HEK293 (cell line): Measurements from ENCODE around the gene PLEKHG2.

Source experiments
- KLF7 ChIP-seq: fragments of 450-650 bp; formaldehyde crosslinking; IDR thresholded peaks from 2 replicates; pipeline ENCODE4 v1.5.1; 2016; ENCODE audit warnings: missing biosample characterization, missing genetic modification characterization, borderline replicate concordance
- KLF8 ChIP-seq: fragments of 450-650 bp; formaldehyde crosslinking; IDR thresholded peaks from 2 replicates; pipeline ENCODE4 v1.5.1; 2016; ENCODE audit warnings: missing biosample characterization, missing genetic modification characterization
- REPIN1 ChIP-seq: fragments of 450-650 bp; formaldehyde crosslinking; IDR thresholded peaks from 2 replicates; pipeline ENCODE4 v1.5.1; 2017; ENCODE audit warnings: missing biosample characterization, missing genetic modification characterization, low read depth
- SCRT1 ChIP-seq: fragments of 450-650 bp; formaldehyde crosslinking; IDR thresholded peaks from 2 replicates; pipeline ENCODE4 v1.5.1; 2016; ENCODE audit warnings: missing biosample characterization, missing genetic modification characterization, borderline replicate concordance
- SP3 ChIP-seq: fragments of 450-650 bp; formaldehyde crosslinking; IDR thresholded peaks from 2 replicates; pipeline ENCODE4 v1.5.1; 2016; ENCODE audit warnings: missing biosample characterization, missing genetic modification characterization
- SP7 ChIP-seq: fragments of 450-650 bp; formaldehyde crosslinking; IDR thresholded peaks from 2 replicates; pipeline ENCODE4 v1.5.1; 2016; ENCODE audit warnings: missing biosample characterization, missing genetic modification characterization
- ZBTB21 ChIP-seq: fragments of 450-650 bp; formaldehyde crosslinking; IDR thresholded peaks from 2 replicates; pipeline ENCODE4 v1.5.1; 2017; ENCODE audit warnings: missing biosample characterization, missing genetic modification characterization
- ZFP37 ChIP-seq: fragments of 450-650 bp; formaldehyde crosslinking; IDR thresholded peaks from 2 replicates; pipeline ENCODE4 v1.5.1; 2016; ENCODE audit warnings: missing biosample characterization, missing genetic modification characterization
- ZIC2 ChIP-seq: fragments of 450-650 bp; formaldehyde crosslinking; IDR thresholded peaks from 2 replicates; pipeline ENCODE4 v1.5.1; 2016; ENCODE audit warnings: missing biosample characterization, missing genetic modification characterization
- ZNF10 ChIP-seq: fragments of 450-650 bp; formaldehyde crosslinking; IDR thresholded peaks from 2 replicates; pipeline ENCODE4 v1.5.1; 2017; ENCODE audit warnings: missing biosample characterization, missing genetic modification characterization
- ZNF16 ChIP-seq: fragments of 450-650 bp; formaldehyde crosslinking; IDR thresholded peaks from 2 replicates; pipeline ENCODE4 v1.5.1; 2016; ENCODE audit warnings: low read depth, missing biosample characterization, missing genetic modification characterization
- ZNF266 ChIP-seq: fragments of 450-650 bp; formaldehyde crosslinking; IDR thresholded peaks from 2 replicates; pipeline ENCODE4 v1.5.1; 2016; ENCODE audit warnings: missing biosample characterization, missing genetic modification characterization, low read depth
- ZNF341 ChIP-seq: fragments of 450-650 bp; formaldehyde crosslinking; IDR thresholded peaks from 2 replicates; pipeline ENCODE4; 2016; ENCODE audit warnings: low read depth, missing biosample characterization, missing genetic modification characterization
- ZNF366 ChIP-seq: fragments of 450-650 bp; formaldehyde crosslinking; conservative IDR thresholded peaks from 2 replicates; pipeline ENCODE4 v1.5.1; 2016; ENCODE audit warnings: missing biosample characterization, missing genetic modification characterization
- ZNF561 ChIP-seq: fragments of 450-650 bp; IDR thresholded peaks from 2 replicates; pipeline ENCODE4 v1.5.1; 2018; ENCODE audit warnings: missing biosample characterization, missing genetic modification characterization, borderline replicate concordance
- ZNF596 ChIP-seq: fragments of 450-650 bp; IDR thresholded peaks from 2 replicates; pipeline ENCODE4 v1.5.0; 2018; ENCODE audit warnings: missing biosample characterization, mild to moderate bottlenecking, missing genetic modification characterization, moderate library complexity
- ZNF629 ChIP-seq: fragments of 450-650 bp; formaldehyde crosslinking; IDR thresholded peaks from 2 replicates; pipeline ENCODE4 v1.5.1; 2017; ENCODE audit warnings: missing biosample characterization, missing genetic modification characterization
- ZNF660 ChIP-seq: fragments of 450-650 bp; IDR thresholded peaks from 2 replicates; pipeline ENCODE4 v1.5.1; 2018; ENCODE audit warnings: missing biosample characterization, mild to moderate bottlenecking, missing genetic modification characterization
- ZNF707 ChIP-seq: fragments of 450-650 bp; formaldehyde crosslinking; IDR thresholded peaks from 2 replicates; pipeline ENCODE4 v1.5.1; 2016; ENCODE audit warnings: missing biosample characterization, missing genetic modification characterization
- ZNF843 ChIP-seq: fragments of 450-650 bp; formaldehyde crosslinking; IDR thresholded peaks from 2 replicates; pipeline ENCODE4 v1.5.1; 2016; ENCODE audit warnings: missing biosample characterization, missing genetic modification characterization
- ZXDB ChIP-seq: fragments of 450-650 bp; formaldehyde crosslinking; IDR thresholded peaks from 2 replicates; pipeline ENCODE4 v1.5.1; 2016; ENCODE audit warnings: missing biosample characterization, missing genetic modification characterization
- TF ChIP-seq, protein P1 (sequence below): fragments of 450-650 bp; IDR thresholded peaks from 2 replicates; pipeline ENCODE4 v1.5.1; 2018; ENCODE audit warnings: missing biosample characterization, mild to moderate bottlenecking, missing genetic modification characterization
- TF ChIP-seq, protein P2 (sequence below): fragments of 450-650 bp; formaldehyde crosslinking; IDR thresholded peaks from 2 replicates; pipeline ENCODE4 v1.5.1; 2016; ENCODE audit warnings: missing biosample characterization, missing genetic modification characterization
- TF ChIP-seq, protein P3 (sequence below): fragments of 450-650 bp; formaldehyde crosslinking; IDR thresholded peaks from 2 replicates; pipeline ENCODE4 v1.5.1; 2017; ENCODE audit warnings: missing biosample characterization, missing genetic modification characterization
- TF ChIP-seq, protein P4 (sequence below): fragments of 450-650 bp; formaldehyde crosslinking; IDR thresholded peaks from 2 replicates; pipeline ENCODE4 v1.5.1; 2016; ENCODE audit warnings: missing biosample characterization, missing genetic modification characterization, low read depth
- TF ChIP-seq, protein P5 (sequence below): fragments of 450-650 bp; formaldehyde crosslinking; IDR thresholded peaks from 2 replicates; pipeline ENCODE4 v1.5.1; 2016; ENCODE audit warnings: missing biosample characterization, missing genetic modification characterization
- TF ChIP-seq, protein P6 (sequence below): fragments of 450-650 bp; formaldehyde crosslinking; conservative IDR thresholded peaks from 2 replicates; pipeline ENCODE4 v1.5.1; 2016; ENCODE audit warnings: low read depth, missing biosample characterization, missing genetic modification characterization

PLEKHG2 gene

DNA sequence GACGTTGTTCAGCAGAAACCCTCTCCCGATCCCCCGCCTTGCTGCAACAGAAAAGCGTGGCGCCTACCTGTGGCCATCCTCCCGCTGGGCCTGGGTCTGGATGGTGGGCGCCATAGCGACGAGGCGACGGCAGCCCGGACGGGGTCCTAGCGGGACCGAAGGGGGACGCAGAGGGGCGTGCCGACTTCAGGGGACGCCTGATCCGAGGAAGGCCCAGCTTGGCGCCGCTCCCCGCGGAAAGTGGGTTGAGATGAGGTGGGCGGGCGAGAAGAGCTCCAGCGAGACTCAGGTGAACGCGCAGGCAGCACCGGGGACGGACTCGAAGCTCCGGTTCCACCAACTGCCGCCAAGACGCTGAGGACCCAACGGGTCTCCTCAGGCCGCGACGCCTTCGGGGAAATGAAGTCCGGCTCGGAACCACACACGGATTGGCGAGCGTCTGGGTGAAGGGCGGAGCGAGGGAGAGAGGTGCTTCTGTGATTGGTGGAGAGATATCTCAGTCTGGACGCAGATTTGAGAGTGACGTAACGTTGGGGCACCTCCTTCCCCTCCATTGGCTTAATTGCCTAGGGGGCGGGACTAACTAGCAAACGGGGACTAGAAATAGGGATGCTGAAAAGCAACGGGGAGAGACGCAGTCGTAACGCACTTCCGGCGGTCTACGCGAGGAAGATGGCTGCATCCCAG is 21.6 kb upstream of the PLEKHG2 start, which contains the start of the genes MED29 and PAF1 (continued):
- TF ChIP-seq ZFP37 (tag by site-specific recombination), result peak; percentile 98
- peak; percentile 97 for TF ChIP-seq ZNF660 (tag by site-specific recombination)
- TF ChIP-seq ZNF266 (tag by site-specific recombination), result no peak
- TF ChIP-seq REPIN1, result peak; percentile 92
- TF ChIP-seq, protein P1, sequence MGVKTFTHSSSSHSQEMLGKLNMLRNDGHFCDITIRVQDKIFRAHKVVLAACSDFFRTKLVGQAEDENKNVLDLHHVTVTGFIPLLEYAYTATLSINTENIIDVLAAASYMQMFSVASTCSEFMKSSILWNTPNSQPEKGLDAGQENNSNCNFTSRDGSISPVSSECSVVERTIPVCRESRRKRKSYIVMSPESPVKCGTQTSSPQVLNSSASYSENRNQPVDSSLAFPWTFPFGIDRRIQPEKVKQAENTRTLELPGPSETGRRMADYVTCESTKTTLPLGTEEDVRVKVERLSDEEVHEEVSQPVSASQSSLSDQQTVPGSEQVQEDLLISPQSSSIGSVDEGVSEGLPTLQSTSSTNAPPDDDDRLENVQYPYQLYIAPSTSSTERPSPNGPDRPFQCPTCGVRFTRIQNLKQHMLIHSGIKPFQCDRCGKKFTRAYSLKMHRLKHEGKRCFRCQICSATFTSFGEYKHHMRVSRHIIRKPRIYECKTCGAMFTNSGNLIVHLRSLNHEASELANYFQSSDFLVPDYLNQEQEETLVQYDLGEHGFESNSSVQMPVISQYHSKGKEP, result no peak
- peak; percentile 89; the same call in 1 of the 2 replicates for TF ChIP-seq KLF7
- peak; percentile 84 for TF ChIP-seq ZNF366 (tag by site-specific recombination)
- TF ChIP-seq, protein P2, sequence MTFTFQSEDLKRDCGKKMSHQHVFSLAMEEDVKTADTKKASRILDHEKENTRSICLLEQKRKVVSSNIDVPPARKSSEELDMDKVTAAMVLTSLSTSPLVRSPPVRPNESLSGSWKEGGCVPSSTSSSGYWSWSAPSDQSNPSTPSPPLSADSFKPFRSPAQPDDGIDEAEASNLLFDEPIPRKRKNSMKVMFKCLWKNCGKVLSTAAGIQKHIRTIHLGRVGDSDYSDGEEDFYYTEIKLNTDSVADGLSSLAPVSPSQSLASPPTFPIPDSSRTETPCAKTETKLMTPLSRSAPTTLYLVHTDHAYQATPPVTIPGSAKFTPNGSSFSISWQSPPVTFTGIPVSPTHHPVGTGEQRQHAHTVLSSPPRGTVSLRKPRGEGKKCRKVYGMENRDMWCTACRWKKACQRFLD (tag by site-specific recombination), result no peak
- TF ChIP-seq, protein P3, sequence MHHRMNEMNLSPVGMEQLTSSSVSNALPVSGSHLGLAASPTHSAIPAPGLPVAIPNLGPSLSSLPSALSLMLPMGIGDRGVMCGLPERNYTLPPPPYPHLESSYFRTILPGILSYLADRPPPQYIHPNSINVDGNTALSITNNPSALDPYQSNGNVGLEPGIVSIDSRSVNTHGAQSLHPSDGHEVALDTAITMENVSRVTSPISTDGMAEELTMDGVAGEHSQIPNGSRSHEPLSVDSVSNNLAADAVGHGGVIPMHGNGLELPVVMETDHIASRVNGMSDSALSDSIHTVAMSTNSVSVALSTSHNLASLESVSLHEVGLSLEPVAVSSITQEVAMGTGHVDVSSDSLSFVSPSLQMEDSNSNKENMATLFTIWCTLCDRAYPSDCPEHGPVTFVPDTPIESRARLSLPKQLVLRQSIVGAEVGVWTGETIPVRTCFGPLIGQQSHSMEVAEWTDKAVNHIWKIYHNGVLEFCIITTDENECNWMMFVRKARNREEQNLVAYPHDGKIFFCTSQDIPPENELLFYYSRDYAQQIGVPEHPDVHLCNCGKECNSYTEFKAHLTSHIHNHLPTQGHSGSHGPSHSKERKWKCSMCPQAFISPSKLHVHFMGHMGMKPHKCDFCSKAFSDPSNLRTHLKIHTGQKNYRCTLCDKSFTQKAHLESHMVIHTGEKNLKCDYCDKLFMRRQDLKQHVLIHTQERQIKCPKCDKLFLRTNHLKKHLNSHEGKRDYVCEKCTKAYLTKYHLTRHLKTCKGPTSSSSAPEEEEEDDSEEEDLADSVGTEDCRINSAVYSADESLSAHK (tag by site-specific recombination), result peak; percentile 73
- peak; percentile 97 for TF ChIP-seq SP3 (tag by site-specific recombination)
- peak; percentile 67; the same call in 1 of the 2 replicates for TF ChIP-seq ZNF341
- TF ChIP-seq ZNF596, result no peak
- peak; percentile 100 for TF ChIP-seq ZNF629 (tag by site-specific recombination)
- TF ChIP-seq, protein P4, sequence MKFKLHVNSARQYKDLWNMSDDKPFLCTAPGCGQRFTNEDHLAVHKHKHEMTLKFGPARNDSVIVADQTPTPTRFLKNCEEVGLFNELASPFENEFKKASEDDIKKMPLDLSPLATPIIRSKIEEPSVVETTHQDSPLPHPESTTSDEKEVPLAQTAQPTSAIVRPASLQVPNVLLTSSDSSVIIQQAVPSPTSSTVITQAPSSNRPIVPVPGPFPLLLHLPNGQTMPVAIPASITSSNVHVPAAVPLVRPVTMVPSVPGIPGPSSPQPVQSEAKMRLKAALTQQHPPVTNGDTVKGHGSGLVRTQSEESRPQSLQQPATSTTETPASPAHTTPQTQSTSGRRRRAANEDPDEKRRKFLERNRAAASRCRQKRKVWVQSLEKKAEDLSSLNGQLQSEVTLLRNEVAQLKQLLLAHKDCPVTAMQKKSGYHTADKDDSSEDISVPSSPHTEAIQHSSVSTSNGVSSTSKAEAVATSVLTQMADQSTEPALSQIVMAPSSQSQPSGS (tag by site-specific recombination), result peak; percentile 99
- TF ChIP-seq, protein P5, sequence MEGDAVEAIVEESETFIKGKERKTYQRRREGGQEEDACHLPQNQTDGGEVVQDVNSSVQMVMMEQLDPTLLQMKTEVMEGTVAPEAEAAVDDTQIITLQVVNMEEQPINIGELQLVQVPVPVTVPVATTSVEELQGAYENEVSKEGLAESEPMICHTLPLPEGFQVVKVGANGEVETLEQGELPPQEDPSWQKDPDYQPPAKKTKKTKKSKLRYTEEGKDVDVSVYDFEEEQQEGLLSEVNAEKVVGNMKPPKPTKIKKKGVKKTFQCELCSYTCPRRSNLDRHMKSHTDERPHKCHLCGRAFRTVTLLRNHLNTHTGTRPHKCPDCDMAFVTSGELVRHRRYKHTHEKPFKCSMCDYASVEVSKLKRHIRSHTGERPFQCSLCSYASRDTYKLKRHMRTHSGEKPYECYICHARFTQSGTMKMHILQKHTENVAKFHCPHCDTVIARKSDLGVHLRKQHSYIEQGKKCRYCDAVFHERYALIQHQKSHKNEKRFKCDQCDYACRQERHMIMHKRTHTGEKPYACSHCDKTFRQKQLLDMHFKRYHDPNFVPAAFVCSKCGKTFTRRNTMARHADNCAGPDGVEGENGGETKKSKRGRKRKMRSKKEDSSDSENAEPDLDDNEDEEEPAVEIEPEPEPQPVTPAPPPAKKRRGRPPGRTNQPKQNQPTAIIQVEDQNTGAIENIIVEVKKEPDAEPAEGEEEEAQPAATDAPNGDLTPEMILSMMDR (tag by site-specific recombination), result peak; percentile 100
- peak; percentile 96 for TF ChIP-seq KLF8 (tag by site-specific recombination)
- peak; percentile 95 for TF ChIP-seq ZIC2 (tag by site-specific recombination)
- TF ChIP-seq ZNF561, result peak; percentile 100
- TF ChIP-seq SCRT1 (tag by site-specific recombination), result peak; percentile 100
- TF ChIP-seq ZBTB21 (tag by site-specific recombination), result peak; percentile 95
- TF ChIP-seq, protein P6, sequence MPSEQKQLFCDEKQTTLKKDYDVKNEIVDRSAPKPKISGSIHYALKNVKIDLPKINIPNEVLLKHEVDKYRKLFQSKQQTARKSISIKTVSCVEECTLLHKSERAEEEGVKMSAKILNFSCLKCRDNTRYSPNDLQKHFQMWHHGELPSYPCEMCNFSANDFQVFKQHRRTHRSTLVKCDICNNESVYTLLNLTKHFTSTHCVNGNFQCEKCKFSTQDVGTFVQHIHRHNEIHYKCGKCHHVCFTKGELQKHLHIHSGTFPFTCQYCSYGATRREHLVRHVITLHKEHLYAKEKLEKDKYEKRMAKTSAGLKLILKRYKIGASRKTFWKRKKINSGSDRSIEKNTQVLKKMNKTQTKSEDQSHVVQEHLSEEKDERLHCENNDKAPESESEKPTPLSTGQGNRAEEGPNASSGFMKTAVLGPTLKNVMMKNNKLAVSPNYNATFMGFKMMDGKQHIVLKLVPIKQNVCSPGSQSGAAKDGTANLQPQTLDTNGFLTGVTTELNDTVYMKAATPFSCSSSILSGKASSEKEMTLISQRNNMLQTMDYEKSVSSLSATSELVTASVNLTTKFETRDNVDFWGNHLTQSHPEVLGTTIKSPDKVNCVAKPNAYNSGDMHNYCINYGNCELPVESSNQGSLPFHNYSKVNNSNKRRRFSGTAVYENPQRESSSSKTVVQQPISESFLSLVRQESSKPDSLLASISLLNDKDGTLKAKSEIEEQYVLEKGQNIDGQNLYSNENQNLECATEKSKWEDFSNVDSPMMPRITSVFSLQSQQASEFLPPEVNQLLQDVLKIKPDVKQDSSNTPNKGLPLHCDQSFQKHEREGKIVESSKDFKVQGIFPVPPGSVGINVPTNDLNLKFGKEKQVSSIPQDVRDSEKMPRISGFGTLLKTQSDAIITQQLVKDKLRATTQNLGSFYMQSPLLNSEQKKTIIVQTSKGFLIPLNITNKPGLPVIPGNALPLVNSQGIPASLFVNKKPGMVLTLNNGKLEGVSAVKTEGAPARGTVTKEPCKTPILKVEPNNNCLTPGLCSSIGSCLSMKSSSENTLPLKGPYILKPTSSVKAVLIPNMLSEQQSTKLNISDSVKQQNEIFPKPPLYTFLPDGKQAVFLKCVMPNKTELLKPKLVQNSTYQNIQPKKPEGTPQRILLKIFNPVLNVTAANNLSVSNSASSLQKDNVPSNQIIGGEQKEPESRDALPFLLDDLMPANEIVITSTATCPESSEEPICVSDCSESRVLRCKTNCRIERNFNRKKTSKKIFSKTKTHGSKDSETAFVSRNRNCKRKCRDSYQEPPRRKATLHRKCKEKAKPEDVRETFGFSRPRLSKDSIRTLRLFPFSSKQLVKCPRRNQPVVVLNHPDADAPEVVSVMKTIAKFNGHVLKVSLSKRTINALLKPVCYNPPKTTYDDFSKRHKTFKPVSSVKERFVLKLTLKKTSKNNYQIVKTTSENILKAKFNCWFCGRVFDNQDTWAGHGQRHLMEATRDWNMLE (tag by site-specific recombination), result peak; percentile 34; the same call in 1 of the 2 replicates
- TF ChIP-seq ZNF707, result no peak
- peak; percentile 92 for TF ChIP-seq ZNF10 (tag by site-specific recombination)
- TF ChIP-seq SP7 (tag by site-specific recombination), result peak; percentile 96
- no peak for TF ChIP-seq ZNF16 (tag by site-specific recombination)
- TF ChIP-seq ZNF843 (tag by site-specific recombination), result peak; percentile 89
- peak; percentile 98 for TF ChIP-seq ZXDB (tag by site-specific recombination)
